K562 (cell line): ENCODE results near the gene MRPL3. TPM values are rescaled to one million over a fixed set of nuclear protein-coding genes. Genes with fewer than 3 reads are reported as not detected.

Source experiments
- CCAR2 ChIP-seq: fragments of 200-400 bp; formaldehyde crosslinking; IDR thresholded peaks from 2 replicates; pipeline ENCODE4 v1.6.1; 2017; ENCODE audit warnings: mild to moderate bottlenecking, low read depth, low read length
- FOS ChIP-seq: IDR thresholded peaks from 3 replicates; pipeline ENCODE4 v1.6.1; 2011; ENCODE audit not compliant: insufficient read length; ENCODE audit errors: extremely low read depth
- HDAC8 ChIP-seq: fragments of 450-650 bp; IDR thresholded peaks from 2 replicates; pipeline ENCODE4 v1.6.1; 2016; ENCODE audit warnings: mild to moderate bottlenecking, missing genetic modification characterization, moderate library complexity, missing compliant biosample characterization
- L3MBTL2 ChIP-seq: fragments of 450-650 bp; IDR thresholded peaks from 2 replicates; pipeline ENCODE4 v1.6.1; 2016; ENCODE audit warnings: mild to moderate bottlenecking, moderate library complexity
- MCM5 ChIP-seq: fragments of 450-650 bp; IDR thresholded peaks from 2 replicates; pipeline ENCODE4 v1.6.1; 2016; ENCODE audit warnings: low read depth
- MEF2D ChIP-seq: conservative IDR thresholded peaks from 2 replicates; pipeline ENCODE4 v1.6.1; 2016; ENCODE audit warnings: low read depth, missing genetic modification characterization, missing compliant biosample characterization
- MIER1 ChIP-seq: fragments of 450-650 bp; IDR thresholded peaks from 2 replicates; pipeline ENCODE4 v1.6.1; 2016; ENCODE audit warnings: antibody characterized with exemption, mild to moderate bottlenecking, low read depth
- MYC ChIP-seq, 2 experiments: fragments of 250-450 bp in 1 of 2; sonication (Bioruptor Pico) in 1 of 2; IDR thresholded peaks; 2 replicates each; pipeline versions ENCODE4 v1.5.1 to v1.6.1; 2012 to 2021; ENCODE audit warnings: low read depth in 2 of 2, borderline replicate concordance in 1 of 2, improper control_type of control experiment in 1 of 2, low read length in 1 of 2, mild to moderate bottlenecking in 1 of 2, moderate library complexity in 1 of 2
- NBN ChIP-seq: fragments of 450-650 bp; IDR thresholded peaks from 2 replicates; pipeline ENCODE4 v1.6.1; 2016; ENCODE audit warnings: low read depth, mild to moderate bottlenecking
- NR2C2 ChIP-seq, 2 experiments: fragments of 200-800 bp in 1 of 2; sonication (Bioruptor generic) in 1 of 2; sonication (generic) in 1 of 2; formaldehyde crosslinking in 1 of 2; IDR thresholded peaks; 2 replicates each; pipeline versions ENCODE4 v1.6.1 to v1.8.0; 2016 to 2022; ENCODE audit warnings: mild to moderate bottlenecking in 1 of 2, missing compliant biosample characterization in 1 of 2, missing genetic modification characterization in 1 of 2, missing genetic modification reagents in 1 of 2
- PYGO2 ChIP-seq: fragments of 450-650 bp; IDR thresholded peaks from 2 replicates; pipeline ENCODE4 v1.6.1; 2016; ENCODE audit warnings: mild to moderate bottlenecking, missing genetic modification characterization, moderate library complexity, missing compliant biosample characterization
- STAG1 ChIP-seq: sonication (generic); formaldehyde crosslinking; IDR thresholded peaks from 2 replicates; pipeline ENCODE4 v1.5.0; 2020; ENCODE audit warnings: missing genetic modification reagents, borderline replicate concordance
- TCFL5 ChIP-seq: fragments of 250-450 bp; sonication (Bioruptor Pico); conservative IDR thresholded peaks from 2 replicates; pipeline ENCODE4 v1.6.1; 2021; ENCODE audit warnings: mild to moderate bottlenecking, moderate library complexity, matching md5 sums
- TEAD1 ChIP-seq, 2 experiments: fragments of 450-650 bp in 1 of 2; sonication (generic) in 1 of 2; formaldehyde crosslinking; IDR thresholded peaks; 2 replicates each; pipeline versions ENCODE4 v1.4.0 to v1.8.0; 2020 to 2022; ENCODE audit warnings: mild to moderate bottlenecking in 2 of 2, missing genetic modification reagents in 1 of 2
- ZNF551 ChIP-seq: fragments of 250-450 bp; sonication (Bioruptor Pico); IDR thresholded peaks from 2 replicates; pipeline ENCODE4 v1.5.0; 2021; ENCODE audit warnings: mild to moderate bottlenecking, moderate library complexity
- ZNF668 ChIP-seq: fragments of 250-450 bp; sonication (Bioruptor Pico); IDR thresholded peaks from 2 replicates; pipeline ENCODE4 v1.8.0; 2022; ENCODE audit warnings: mild to moderate bottlenecking, inconsistent platforms
- polyA plus RNA-seq, 8 experiments: library from polyadenylated mRNA; depleted of rRNA in 4 of 8; stranded (reverse) in 5 of 8; unstranded in 3 of 8; fragments of >200 nt; fragmentation: Nextera tagmentation in 2 of 8; fragmentation: Illumina TruSeq in 1 of 8; extraction: Ambion mirVana in 2 of 8; extraction: Trizol in 1 of 8; gene quantifications; 2 replicates each; pipeline versions ENCODE4 v1.2.1 to v1.2.3, GENCODE V29; 2011 to 2014; ENCODE audit warnings: inconsistent platforms in 1 of 8, missing spikeins in 1 of 8
- total RNA-seq, 7 experiments: library from RNA; depleted of rRNA in 6 of 7; stranded (reverse); fragments of >200 nt in 6 of 7; fragmentation: Illumina TruSeq in 2 of 7; extraction: Trizol in 2 of 7; gene quantifications; 2 replicates each; pipeline versions ENCODE4 v1.2.1 to v1.2.3, GENCODE V29; 2011 to 2021; ENCODE audit warnings: low replicate concordance in 1 of 7
- TF ChIP-seq, protein P1 (sequence below): fragments of 450-650 bp; IDR thresholded peaks from one replicate; pipeline ENCODE4 v1.6.1; 2018; ENCODE audit warnings: mild to moderate bottlenecking, moderate library complexity; ENCODE audit not compliant: partially characterized antibody
- TF ChIP-seq, protein P2 (sequence below): sonication (generic); formaldehyde crosslinking; IDR thresholded peaks from 2 replicates; pipeline ENCODE4 v1.9.0; 2022; ENCODE audit warnings: mild to moderate bottlenecking, missing genetic modification reagents
- TF ChIP-seq, protein P3 (sequence below): fragments of 250-450 bp; sonication (Bioruptor Pico); IDR thresholded peaks from 2 replicates; pipeline ENCODE4 v1.4.0; 2020
- TF ChIP-seq, protein P4 (sequence below), 3 experiments: fragments of 200-800 bp in 1 of 3; fragments of 250-450 bp in 1 of 3; fragments of 450-650 bp in 1 of 3; sonication (Bioruptor Pico) in 1 of 3; sonication (Bioruptor generic) in 1 of 3; formaldehyde crosslinking in 1 of 3; IDR thresholded peaks; 2 replicates each; pipeline versions ENCODE4 v1.6.1 to v1.8.0; 2016 to 2022; ENCODE audit warnings: mild to moderate bottlenecking in 2 of 3, missing genetic modification characterization in 2 of 3, missing compliant biosample characterization in 1 of 3, moderate library complexity in 1 of 3

MRPL3 gene
- total and polyA plus RNA-seq, 9 of the 15 experiments (the other 6 are each of a cell fraction or from before 2014, with no cell fraction given), result 81.7 to 340 (median 190) TPM

DNA sequence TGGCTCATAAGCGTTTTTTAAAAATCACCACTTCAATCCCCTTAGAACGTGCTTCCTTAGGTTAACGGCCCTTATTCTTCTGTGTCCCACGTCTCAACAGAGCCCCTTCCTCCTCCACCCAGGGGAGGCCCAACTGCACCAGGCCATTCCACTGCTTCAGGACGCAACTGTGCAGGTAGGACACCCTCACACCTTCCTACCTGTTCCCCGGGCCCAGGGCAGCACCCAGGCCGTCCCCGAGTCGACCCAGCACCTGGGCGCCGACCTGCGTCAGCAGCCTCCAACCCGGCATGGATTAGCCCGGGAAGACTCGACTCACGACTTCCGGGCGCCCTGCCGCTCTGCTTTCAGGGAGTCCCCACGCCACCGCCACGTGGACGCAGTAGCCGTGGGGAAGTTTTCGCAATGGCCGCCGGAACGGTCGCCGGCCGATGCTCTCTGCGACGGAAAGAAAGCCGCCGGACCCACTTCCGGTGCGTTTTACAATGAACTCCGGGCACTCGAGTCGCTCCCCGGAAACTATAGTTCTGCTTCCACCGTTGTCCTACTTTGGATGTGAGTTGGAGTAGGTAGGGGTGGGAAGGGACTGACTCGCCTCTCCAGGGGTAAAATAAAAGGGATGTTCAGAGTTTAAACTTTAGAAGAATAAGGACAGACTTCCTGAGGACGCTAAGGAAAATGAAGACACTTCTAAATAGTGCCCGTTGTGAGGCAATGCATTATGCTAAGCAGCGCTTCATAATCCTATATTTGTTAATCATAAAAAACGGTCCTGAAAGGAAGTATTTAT, at the start of gene MRPL3 (continued):
- TF ChIP-seq NR2C2 (CRISPR knock-in tag; IDR thresholded peaks at IDR 0.05) (no peak), NR2C2 (tag; IDR thresholded peaks at IDR 0.05) (peak; percentile 81), ZNF668 (CRISPR knock-in tag) (no peak), CCAR2 (no peak), PYGO2 (tag) (0 out of 2 replicates have a peak, but pooled peaks have one; percentile 26), L3MBTL2 (peak; percentile 68), FOS (no peak), MYC (IDR thresholded peaks at IDR 0.05; ENCODE audit: low read depth, low read length) (peak; percentile 100), MYC (CRISPR knock-in tag; IDR thresholded peaks at IDR 0.05; ENCODE audit: borderline replicate concordance, low read depth) (peak; percentile 99), MEF2D (tag) (no peak), NBN (peak; percentile 35; the same call in 1 of the 2 replicates), TCFL5 (no peak), TEAD1 (CRISPR knock-in tag; IDR thresholded peaks at IDR 0.05) (peak in 1 of 2 experiments; percentile 32; a peak in 1 of 4 replicates), STAG1 (no peak), HDAC8 (tag) (no peak), MIER1 (0 out of 2 replicates have a peak, but pooled peaks have one; percentile 31), MCM5 (no peak), ZNF551 (CRISPR knock-in tag) (no peak)
- TF ChIP-seq, protein P1, sequence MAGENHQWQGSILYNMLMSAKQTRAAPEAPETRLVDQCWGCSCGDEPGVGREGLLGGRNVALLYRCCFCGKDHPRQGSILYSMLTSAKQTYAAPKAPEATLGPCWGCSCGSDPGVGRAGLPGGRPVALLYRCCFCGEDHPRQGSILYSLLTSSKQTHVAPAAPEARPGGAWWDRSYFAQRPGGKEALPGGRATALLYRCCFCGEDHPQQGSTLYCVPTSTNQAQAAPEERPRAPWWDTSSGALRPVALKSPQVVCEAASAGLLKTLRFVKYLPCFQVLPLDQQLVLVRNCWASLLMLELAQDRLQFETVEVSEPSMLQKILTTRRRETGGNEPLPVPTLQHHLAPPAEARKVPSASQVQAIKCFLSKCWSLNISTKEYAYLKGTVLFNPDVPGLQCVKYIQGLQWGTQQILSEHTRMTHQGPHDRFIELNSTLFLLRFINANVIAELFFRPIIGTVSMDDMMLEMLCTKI, result no peak
- TF ChIP-seq, protein P2, sequence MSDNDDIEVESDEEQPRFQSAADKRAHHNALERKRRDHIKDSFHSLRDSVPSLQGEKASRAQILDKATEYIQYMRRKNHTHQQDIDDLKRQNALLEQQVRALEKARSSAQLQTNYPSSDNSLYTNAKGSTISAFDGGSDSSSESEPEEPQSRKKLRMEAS, result peak; percentile 99
- TF ChIP-seq, protein P3, sequence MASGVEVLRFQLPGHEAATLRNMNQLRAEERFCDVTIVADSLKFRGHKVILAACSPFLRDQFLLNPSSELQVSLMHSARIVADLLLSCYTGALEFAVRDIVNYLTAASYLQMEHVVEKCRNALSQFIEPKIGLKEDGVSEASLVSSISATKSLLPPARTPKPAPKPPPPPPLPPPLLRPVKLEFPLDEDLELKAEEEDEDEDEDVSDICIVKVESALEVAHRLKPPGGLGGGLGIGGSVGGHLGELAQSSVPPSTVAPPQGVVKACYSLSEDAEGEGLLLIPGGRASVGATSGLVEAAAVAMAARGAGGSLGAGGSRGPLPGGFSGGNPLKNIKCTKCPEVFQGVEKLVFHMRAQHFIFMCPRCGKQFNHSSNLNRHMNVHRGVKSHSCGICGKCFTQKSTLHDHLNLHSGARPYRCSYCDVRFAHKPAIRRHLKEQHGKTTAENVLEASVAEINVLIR (CRISPR knock-in tag), result no peak
- TF ChIP-seq, protein P4, sequence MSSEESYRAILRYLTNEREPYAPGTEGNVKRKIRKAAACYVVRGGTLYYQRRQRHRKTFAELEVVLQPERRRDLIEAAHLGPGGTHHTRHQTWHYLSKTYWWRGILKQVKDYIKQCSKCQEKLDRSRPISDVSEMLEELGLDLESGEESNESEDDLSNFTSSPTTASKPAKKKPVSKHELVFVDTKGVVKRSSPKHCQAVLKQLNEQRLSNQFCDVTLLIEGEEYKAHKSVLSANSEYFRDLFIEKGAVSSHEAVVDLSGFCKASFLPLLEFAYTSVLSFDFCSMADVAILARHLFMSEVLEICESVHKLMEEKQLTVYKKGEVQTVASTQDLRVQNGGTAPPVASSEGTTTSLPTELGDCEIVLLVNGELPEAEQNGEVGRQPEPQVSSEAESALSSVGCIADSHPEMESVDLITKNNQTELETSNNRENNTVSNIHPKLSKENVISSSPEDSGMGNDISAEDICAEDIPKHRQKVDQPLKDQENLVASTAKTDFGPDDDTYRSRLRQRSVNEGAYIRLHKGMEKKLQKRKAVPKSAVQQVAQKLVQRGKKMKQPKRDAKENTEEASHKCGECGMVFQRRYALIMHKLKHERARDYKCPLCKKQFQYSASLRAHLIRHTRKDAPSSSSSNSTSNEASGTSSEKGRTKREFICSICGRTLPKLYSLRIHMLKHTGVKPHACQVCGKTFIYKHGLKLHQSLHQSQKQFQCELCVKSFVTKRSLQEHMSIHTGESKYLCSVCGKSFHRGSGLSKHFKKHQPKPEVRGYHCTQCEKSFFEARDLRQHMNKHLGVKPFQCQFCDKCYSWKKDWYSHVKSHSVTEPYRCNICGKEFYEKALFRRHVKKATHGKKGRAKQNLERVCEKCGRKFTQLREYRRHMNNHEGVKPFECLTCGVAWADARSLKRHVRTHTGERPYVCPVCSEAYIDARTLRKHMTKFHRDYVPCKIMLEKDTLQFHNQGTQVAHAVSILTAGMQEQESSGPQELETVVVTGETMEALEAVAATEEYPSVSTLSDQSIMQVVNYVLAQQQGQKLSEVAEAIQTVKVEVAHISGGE (CRISPR knock-in tag; IDR thresholded peaks at IDR 0.05), result peak; percentile 94 to 100 (median 99)
